Cardiac muscle cell (in vitro differentiated cells and primary cell): Measurements from ENCODE around the gene ZNF337. TPM values are rescaled to one million over a fixed set of nuclear protein-coding genes. Genes with fewer than 3 reads are reported as not detected.
A peak's percentile ranks its signal among the peaks of the same experiment; 100 is the strongest.

Source experiments
- DNase-seq, 2 donors: peaks; one replicate each; pipeline versions ENCODE4 v3.0.0 to v3.0.0-alpha.2; 2010 to 2017; ENCODE audit warnings: low read depth in 1 of 2, low spot score in 1 of 2
- H3K27ac ChIP-seq: fragments of 200-600 bp; sonication (generic); 2 replicates; pipeline ENCODE4 v1.5.1; 2016
- H3K27me3 ChIP-seq: fragments of 200-600 bp; sonication (generic); 2 replicates; pipeline ENCODE4 v1.6.0; 2016; ENCODE audit warnings: control low read depth
- H3K36me3 ChIP-seq: fragments of 200-600 bp; sonication (generic); 2 replicates; pipeline ENCODE4 v1.5.1; 2016; ENCODE audit warnings: control low read depth
- H3K4me1 ChIP-seq: fragments of 200-600 bp; sonication (generic); 2 replicates; pipeline ENCODE4 v1.8.1; 2017; ENCODE audit warnings: low read depth, mild to moderate bottlenecking, mixed run types
- H3K4me3 ChIP-seq: fragments of 200-600 bp; sonication (generic); 2 replicates; pipeline ENCODE4 v1.5.1; 2016; ENCODE audit warnings: mild to moderate bottlenecking
- H3K9me3 ChIP-seq: fragments of 200-600 bp; sonication (generic); 2 replicates; pipeline ENCODE4 v1.5.1; 2017; ENCODE audit warnings: low read depth, mild to moderate bottlenecking, control low read depth
- CTCF ChIP-seq: IDR thresholded peaks from 2 replicates; pipeline ENCODE4 v1.5.1; 2012; ENCODE audit warnings: low read depth, mild to moderate bottlenecking, low read length
- polyA plus RNA-seq: library from polyadenylated mRNA; unstranded; fragments of >200 nt; fragmentation: Nextera tagmentation; extraction: Ambion mirVana; gene quantifications from 2 replicates; pipeline ENCODE4 v1.2.1, GENCODE V29; 2016
- total RNA-seq: library from RNA; depleted of rRNA; stranded (reverse); fragments of >200 nt; gene quantifications from 2 replicates; pipeline ENCODE4 v1.2.3, GENCODE V29; 2016

Gene ZNF337
- total and polyA plus RNA-seq, 2 experiments from 2014 or later = 5.6 to 23.1 TPM

- no peak for TF ChIP-seq CTCF
- no peaks in the 10 kb centered on the region for H3K9me3 ChIP-seq
- H3K4me3 ChIP-seq = no peak overlapping the region
- peaks cover 11% of the 10 kb centered on the region for H3K36me3 ChIP-seq
- no peak overlapping the region for H3K27ac ChIP-seq
- no peaks in the 10 kb centered on the region for H3K27me3 ChIP-seq
- no peak for DNase-seq
- peaks cover 5% of the 10 kb centered on the region for H3K4me1 ChIP-seq
Observed at GRCh38 chr20:25683050-25683449, 13.6 kb downstream of the ZNF337 start.

- H3K4me3 ChIP-seq = no peak overlapping the region
- peaks cover 43% of the 10 kb centered on the region for H3K36me3 ChIP-seq
- H3K9me3 ChIP-seq = no peaks in the 10 kb centered on the region
- peak in 1 of 2 donors; percentile 64 for DNase-seq
- H3K27ac ChIP-seq = no peak overlapping the region
- no peaks in the 10 kb centered on the region for H3K27me3 ChIP-seq
- TF ChIP-seq CTCF = no peak
- no peaks in the 10 kb centered on the region for H3K4me1 ChIP-seq
Observed at GRCh38 chr20:25676164-25676809, 20.4 kb downstream of the ZNF337 start.

- Histone ChIP-seq H3K36me3 (peaks cover 38% of the 10 kb centered on the region), H3K27ac (no peak overlapping the region), H3K27me3 (no peaks in the 10 kb centered on the region), H3K9me3 (no peaks in the 10 kb centered on the region), H3K4me1 (no peaks in the 10 kb centered on the region), H3K4me3 (no peak overlapping the region)
- DNase-seq = no peak
- TF ChIP-seq CTCF = no peak
Observed at GRCh38 chr20:25675161-25675560, 21.5 kb downstream of the ZNF337 start.

GRCh38 chr20:25672659-25673235 is 23.9 kb downstream of the ZNF337 start:
- Histone ChIP-seq H3K36me3 (peaks cover 31% of the 10 kb centered on the region), H3K27me3 (no peaks in the 10 kb centered on the region), H3K4me3 (no peak overlapping the region), H3K4me1 (no peaks in the 10 kb centered on the region), H3K9me3 (no peaks in the 10 kb centered on the region), H3K27ac (no peak overlapping the region)
- no peak for DNase-seq
- no peak for TF ChIP-seq CTCF

GRCh38 chr20:25669826-25670422 is 26.7 kb downstream of the ZNF337 start:
- peaks cover 15% of the 10 kb centered on the region for H3K36me3 ChIP-seq
- peak; percentile 11 to 66 for DNase-seq
- no peaks in the 10 kb centered on the region for H3K27me3 ChIP-seq
- H3K4me3 ChIP-seq = no peak overlapping the region
- no peak overlapping the region for H3K27ac ChIP-seq
- TF ChIP-seq CTCF = no peak
- H3K4me1 ChIP-seq = no peaks in the 10 kb centered on the region
- H3K9me3 ChIP-seq = no peaks in the 10 kb centered on the region
